HG03095 (cell line): ENCODE results near the gene RUNX2.
"Not testable (repeated sequence)": the region's sequence is repeated elsewhere in the genome, so short reads cannot be mapped to it uniquely, and the experiment has no call there.

Source experiments
- ATAC-seq: cut with Tn5 transposase; IDR thresholded peaks from one replicate; pipeline ENCODE4 v1.9.1; 2021; ENCODE audit warnings: moderate library complexity; ENCODE audit not compliant: unreplicated experiment

Gene RUNX2

GRCh38 chr6:45454008-45454911, 126.1 kb downstream of the RUNX2 start:
- ATAC-seq, result no peak

- ATAC-seq, result no peak
These were observed 127.3 kb downstream of the RUNX2 start for GRCh38 chr6:45455408-45455807.

GRCh38 chr6:45457141-45457540, 129.0 kb downstream of the RUNX2 start:
- ATAC-seq, result no peak

- no peak for ATAC-seq
These were observed 130.5 kb downstream of the RUNX2 start for GRCh38 chr6:45458672-45459071.

GRCh38 chr6:45460166-45460565, 132.0 kb downstream of the RUNX2 start:
- ATAC-seq, result no peak

GRCh38 chr6:45461486-45461885, 133.4 kb downstream of the RUNX2 start:
- no peak for ATAC-seq

GRCh38 chr6:45462190-45463134, 134.3 kb downstream of the RUNX2 start:
- ATAC-seq, result no peak

GRCh38 chr6:45464685-45465084, 136.6 kb downstream of the RUNX2 start:
- no peak for ATAC-seq

- no peak for ATAC-seq
These were observed 138.6 kb downstream of the RUNX2 start for GRCh38 chr6:45466686-45467085.

GRCh38 chr6:45467417-45467816, 139.3 kb downstream of the RUNX2 start:
- not testable (repeated sequence) for ATAC-seq

- ATAC-seq, result no peak
These were observed 139.7 kb downstream of the RUNX2 start for GRCh38 chr6:45467853-45468252.

GRCh38 chr6:45469663-45470062, 141.5 kb downstream of the RUNX2 start:
- ATAC-seq, result no peak

- ATAC-seq, result no peak
These were observed 142.1 kb downstream of the RUNX2 start for GRCh38 chr6:45470131-45470738.

GRCh38 chr6:45472382-45472781, 144.3 kb downstream of the RUNX2 start:
- no peak for ATAC-seq

- no peak for ATAC-seq
These were observed 145.2 kb downstream of the RUNX2 start for GRCh38 chr6:45473121-45473993.

- no peak for ATAC-seq
These were observed 146.2 kb downstream of the RUNX2 start for GRCh38 chr6:45474376-45474775.

- no peak for ATAC-seq
These were observed 148.2 kb downstream of the RUNX2 start for GRCh38 chr6:45476341-45476740.

- ATAC-seq, result no peak
These were observed 149.1 kb downstream of the RUNX2 start for GRCh38 chr6:45477278-45477677.

- no peak for ATAC-seq
These were observed 149.7 kb downstream of the RUNX2 start for GRCh38 chr6:45477790-45478189.

- no peak for ATAC-seq
These were observed 150.1 kb downstream of the RUNX2 start for GRCh38 chr6:45478240-45478639.
